Effector memory CD4-positive, alpha-beta T cell (primary cell): Measurements from ENCODE around the gene RNF13.

Source experiments
- DNase-seq, 3 donors: peaks; one replicate each; pipeline ENCODE4 v3.0.0-alpha.2; 2020
- H3K27ac ChIP-seq: 2 replicates; pipeline ENCODE4 v1.7.0; 2013; ENCODE audit warnings: mild to moderate bottlenecking, low read length, moderate library complexity; ENCODE audit not compliant: insufficient read depth, poor library complexity, severe bottlenecking
- H3K27me3 ChIP-seq: replicated peaks from 2 replicates; pipeline ENCODE4 v1.7.0; 2013; ENCODE audit warnings: mild to moderate bottlenecking, low read length; ENCODE audit not compliant: insufficient read depth, control insufficient read depth, poor library complexity, severe bottlenecking
- H3K36me3 ChIP-seq: 2 replicates; pipeline ENCODE4 v1.7.0; 2013; ENCODE audit warnings: mild to moderate bottlenecking, low read length, moderate library complexity; ENCODE audit not compliant: control insufficient read depth, insufficient read depth
- H3K4me1 ChIP-seq: 2 replicates; pipeline ENCODE4 v1.7.0; 2013; ENCODE audit warnings: low read length, mild to moderate bottlenecking; ENCODE audit not compliant: control insufficient read depth, insufficient read depth, poor library complexity, severe bottlenecking
- H3K4me3 ChIP-seq: 2 replicates; pipeline ENCODE4 v1.7.0; 2013; ENCODE audit warnings: low read length, low read depth, mild to moderate bottlenecking; ENCODE audit not compliant: insufficient read depth, poor library complexity, severe bottlenecking
- H3K9me3 ChIP-seq: 2 replicates; pipeline ENCODE4 v1.7.0; 2013; ENCODE audit warnings: mild to moderate bottlenecking, low read length, moderate library complexity; ENCODE audit not compliant: control insufficient read depth

RNF13 gene

DNA sequence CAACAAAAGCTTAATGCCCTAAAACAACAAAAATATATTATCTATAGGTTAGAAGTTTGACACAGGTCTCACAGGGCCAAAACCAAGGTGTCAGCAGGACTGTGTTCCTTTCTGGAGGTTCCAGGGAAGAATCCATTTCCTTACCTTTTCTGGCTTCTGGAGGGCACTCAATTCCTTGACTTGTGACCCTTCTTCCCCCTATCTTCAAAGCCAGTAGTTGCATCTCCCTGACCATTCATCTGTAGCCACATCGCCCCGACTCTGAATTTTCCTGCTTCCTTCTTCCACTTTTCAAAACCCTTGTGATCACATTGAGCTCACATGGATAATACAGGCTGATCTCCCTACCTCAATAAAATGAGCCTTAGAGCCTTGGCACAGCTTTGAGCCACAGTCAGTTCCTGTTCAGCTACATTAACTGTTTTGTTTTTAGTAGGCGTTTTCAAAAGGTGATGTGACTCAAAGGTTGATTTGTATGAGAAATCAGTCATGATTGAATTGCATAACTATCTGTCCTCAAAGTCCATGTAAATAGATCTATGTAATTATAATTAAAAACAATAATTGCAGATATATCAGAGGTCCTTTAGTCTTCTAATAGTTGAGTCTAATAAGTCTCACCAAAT lies 145.3 kb downstream of the RNF13 start:
- DNase-seq, result no peak
- H3K4me1 ChIP-seq, result peaks cover 3% of the 10 kb centered on the region
- no peaks in the 10 kb centered on the region for H3K9me3 ChIP-seq
- H3K27ac ChIP-seq, result no peak overlapping the region
- H3K36me3 ChIP-seq, result no peaks in the 10 kb centered on the region
- H3K4me3 ChIP-seq, result no peak overlapping the region
- H3K27me3 ChIP-seq, result no peaks in the 10 kb centered on the region

DNA sequence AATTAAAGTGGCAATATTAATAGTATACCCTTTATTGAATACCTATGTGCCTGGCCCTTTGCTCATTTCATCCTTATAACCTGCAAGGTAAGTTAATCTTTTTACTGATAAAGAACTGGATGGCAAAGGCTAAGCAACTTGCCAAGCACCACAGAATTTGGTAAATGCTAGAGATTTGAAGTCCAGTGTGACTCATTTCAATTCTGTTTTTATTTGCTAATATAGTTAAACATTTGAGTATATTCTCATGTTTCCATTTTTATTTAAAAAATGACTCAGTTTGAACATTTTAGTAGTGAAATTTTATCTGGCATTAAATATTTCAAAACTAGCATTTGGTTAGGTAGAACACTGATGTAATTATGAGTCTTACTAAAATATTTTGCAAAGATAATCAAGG lies 146.4 kb downstream of the RNF13 start:
- Histone ChIP-seq H3K27ac (no peak overlapping the region), H3K27me3 (no peaks in the 10 kb centered on the region), H3K9me3 (no peaks in the 10 kb centered on the region), H3K4me3 (no peak overlapping the region), H3K4me1 (peaks cover under 1% of the 10 kb centered on the region), H3K36me3 (no peaks in the 10 kb centered on the region)
- DNase-seq, result no peak

- H3K27me3 ChIP-seq, result no peaks in the 10 kb centered on the region
- no peak for DNase-seq
- H3K27ac ChIP-seq, result no peak overlapping the region
- no peaks in the 10 kb centered on the region for H3K36me3 ChIP-seq
- H3K4me3 ChIP-seq, result no peak overlapping the region
- no peaks in the 10 kb centered on the region for H3K9me3 ChIP-seq
- H3K4me1 ChIP-seq, result no peaks in the 10 kb centered on the region
Observed at GRCh38 chr3:149963485-149963884, 150.5 kb downstream of the RNF13 start.

DNA sequence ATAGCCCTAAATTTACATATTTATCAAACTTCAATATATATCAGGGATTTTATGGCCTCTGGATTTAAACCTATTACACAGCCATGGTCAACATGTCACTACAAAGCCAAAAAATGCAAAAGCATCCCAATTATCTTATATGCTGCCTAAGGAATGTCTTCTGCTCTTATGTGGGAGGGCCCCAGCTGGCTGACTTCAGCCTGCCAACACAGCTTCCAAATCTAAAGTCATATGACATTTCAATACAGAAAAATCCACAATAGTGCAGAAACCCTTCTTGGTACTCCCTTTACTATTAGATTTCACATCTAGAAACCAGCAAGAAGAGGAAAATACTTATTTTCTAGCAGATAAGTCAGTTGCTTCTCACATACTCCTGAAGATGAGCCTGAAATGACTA lies 151.3 kb downstream of the RNF13 start:
- H3K9me3 ChIP-seq, result no peaks in the 10 kb centered on the region
- DNase-seq, result no peak
- H3K27ac ChIP-seq, result no peak overlapping the region
- H3K27me3 ChIP-seq, result no peaks in the 10 kb centered on the region
- no peak overlapping the region for H3K4me3 ChIP-seq
- H3K36me3 ChIP-seq, result no peaks in the 10 kb centered on the region
- no peaks in the 10 kb centered on the region for H3K4me1 ChIP-seq

- Histone ChIP-seq H3K4me1 (peaks cover 5% of the 10 kb centered on the region), H3K4me3 (no peak overlapping the region), H3K36me3 (no peaks in the 10 kb centered on the region), H3K9me3 (no peaks in the 10 kb centered on the region), H3K27ac (no peak overlapping the region), H3K27me3 (no peaks in the 10 kb centered on the region)
- DNase-seq, result no peak
Observed at GRCh38 chr3:149965278-149965677, 152.3 kb downstream of the RNF13 start.

GRCh38 chr3:149967086-149967685 lies 154.2 kb downstream of the RNF13 start:
- DNase-seq, result no peak
- Histone ChIP-seq H3K27ac (no peak overlapping the region), H3K9me3 (no peaks in the 10 kb centered on the region), H3K36me3 (no peaks in the 10 kb centered on the region), H3K27me3 (no peaks in the 10 kb centered on the region), H3K4me3 (no peak overlapping the region), H3K4me1 (peaks cover 9% of the 10 kb centered on the region)

- no peak for DNase-seq
- Histone ChIP-seq H3K27ac (no peak overlapping the region), H3K4me3 (no peak overlapping the region)
Observed at GRCh38 chr3:149968216-149968615, 155.2 kb downstream of the RNF13 start.

DNA sequence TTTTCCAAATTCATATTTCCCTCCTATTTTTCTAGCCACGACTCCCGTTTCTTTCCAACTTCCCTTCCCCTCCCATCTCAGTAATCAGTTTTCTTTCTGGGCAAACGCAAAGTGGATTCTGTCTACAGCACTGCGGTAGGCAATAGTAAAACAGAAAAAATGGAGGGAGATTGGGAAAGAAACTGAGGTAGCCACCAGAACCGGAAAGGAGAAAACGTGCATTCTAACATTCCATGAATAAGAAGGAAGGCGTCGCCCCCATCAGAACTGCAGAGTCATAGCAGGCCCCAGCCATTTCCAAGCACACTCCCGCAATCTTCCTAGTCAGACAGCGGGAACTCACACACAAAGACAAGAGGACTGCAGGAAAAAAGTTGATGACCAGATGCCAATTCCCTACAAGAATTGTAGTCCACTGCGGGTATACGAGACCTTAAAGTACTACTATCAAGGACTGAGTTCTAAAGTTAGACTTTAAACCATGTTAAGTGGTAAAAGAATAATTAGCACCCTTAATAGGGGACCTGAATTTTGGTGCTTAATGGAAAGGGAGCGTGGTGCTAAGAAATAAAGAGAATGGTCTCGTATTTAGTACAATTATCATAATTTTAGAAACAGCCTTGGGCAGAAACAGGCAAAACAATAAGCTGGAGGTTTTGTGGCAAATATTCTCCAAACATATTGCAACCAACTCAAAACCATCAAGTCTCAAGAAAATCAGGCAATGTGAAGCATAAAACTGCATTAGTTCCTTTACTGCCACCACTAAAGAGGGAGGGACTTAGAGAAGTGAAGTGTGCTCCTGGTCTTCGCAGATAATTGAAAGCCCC lies 156.3 kb downstream of the RNF13 start:
- peaks cover 9% of the 10 kb centered on the region for H3K4me1 ChIP-seq
- H3K4me3 ChIP-seq, result peak overlapping the region; percentile 81
- H3K27ac ChIP-seq, result no peak overlapping the region
- no peaks in the 10 kb centered on the region for H3K27me3 ChIP-seq
- DNase-seq, result no peak
- H3K9me3 ChIP-seq, result no peaks in the 10 kb centered on the region
- no peaks in the 10 kb centered on the region for H3K36me3 ChIP-seq

More at GRCh38 chr3:149968216-149968615, 155.2 kb downstream of the RNF13 start:
- H3K4me1 ChIP-seq, result peaks cover 9% of the 10 kb centered on the region
- H3K36me3 ChIP-seq, result no peaks in the 10 kb centered on the region
- no peaks in the 10 kb centered on the region for H3K9me3 ChIP-seq
- no peaks in the 10 kb centered on the region for H3K27me3 ChIP-seq

GRCh38 chr3:149969940-149970715 lies 157.1 kb downstream of the RNF13 start:
- H3K36me3 ChIP-seq, result no peaks in the 10 kb centered on the region
- no peaks in the 10 kb centered on the region for H3K27me3 ChIP-seq
- H3K27ac ChIP-seq, result peak overlapping the region; percentile 36
- DNase-seq, result peak; percentile 55 to 68 (median 57)
- peak overlapping the region; percentile 81 for H3K4me3 ChIP-seq
- peaks cover 9% of the 10 kb centered on the region for H3K4me1 ChIP-seq
- no peaks in the 10 kb centered on the region for H3K9me3 ChIP-seq
